ENCODE results near the gene SLC16A8. TPM values are rescaled to one million over a fixed set of nuclear protein-coding genes. Genes with fewer than 3 reads are reported as not detected.

Gene SLC16A8
- total and polyA plus RNA-seq, 2 of the 13 experiments (the other 11 are each of a cell fraction or from before 2014, with no cell fraction given), result not detected

- Histone ChIP-seq H4K20me1 (ENCODE audit: insufficient read depth, low read length) (no peaks in the 10 kb centered on the region), H3K4me1 (ENCODE audit: insufficient read depth, low read length) (no peaks in the 10 kb centered on the region), H3K79me2 (ENCODE audit: insufficient read depth, low read length) (no peaks in the 10 kb centered on the region), H3K9me3 (ENCODE audit: low read length) (no peaks in the 10 kb centered on the region), H3K9ac (ENCODE audit: insufficient read depth, low read depth, low read length) (no peak overlapping the region), H3K36me3 (replicated peaks in 1 of 2; ENCODE audit: control insufficient read depth in 1 of 2, insufficient read depth in 2 of 2, low read length in 2 of 2) (no peaks in the 10 kb centered on the region), H3K27me3 (ENCODE audit: control insufficient read depth in 1 of 2, insufficient read depth in 2 of 2, low read length in 2 of 2) (no peaks in the 10 kb centered on the region), H3K27ac (ENCODE audit: extremely low read length, insufficient read depth, low read length) (no peak overlapping the region), H3K4me2 (ENCODE audit: low read depth, low read length) (no peak overlapping the region), H2AFZ (ENCODE audit: low read length) (no peak overlapping the region), H3K4me3 (replicated peaks in 1 of 3; ENCODE audit: insufficient read depth in 1 of 3, low read depth in 2 of 3, low read length in 3 of 3) (no peak overlapping the region)
- ChIA-PET CTCF (ENCODE audit: low intra/inter-chr PET ratio, low total read pairs) (no interaction called here), POLR2A (interaction anchor here (1.1 kb wide), 1 partner anchor 9 kb away, joined by 4 read pairs; no protein-coding TSS in a partner anchor)
- ATAC-seq, result no peak
- WGBS (ENCODE audit: low lambda C conversion rate), result 85% methylated on average over 18 of the region's 28 CpGs
- DNase-seq (ENCODE audit: low spot score), result no peak
- no TSS peak for BruUV-seq (replicated peaks)
- intact Hi-C loops (cut with micrococcal nuclease; ENCODE audit: unreplicated experiment) (no loop called here), in situ Hi-C loops (cut with HindIII; ENCODE audit: extremely low pct_ligation_motif_present, low pct_unique_long_range_greater_than_20kb) (no loop called here)
- TF ChIP-seq PRDM15 (CRISPR knock-in tag; IDR thresholded peaks at IDR 0.05) (no peak), ZNF75D (CRISPR knock-in tag; IDR thresholded peaks at IDR 0.05; ENCODE audit: borderline replicate concordance) (no peak), PRMT3 (CRISPR knock-in tag; IDR thresholded peaks at IDR 0.05; ENCODE audit: borderline replicate concordance, low read depth) (no peak), KLF12 (CRISPR knock-in tag; IDR thresholded peaks at IDR 0.05; ENCODE audit: borderline replicate concordance) (no peak), PLSCR1 (CRISPR knock-in tag; IDR thresholded peaks at IDR 0.05; ENCODE audit: borderline replicate concordance) (no peak), NFIB (CRISPR knock-in tag; IDR thresholded peaks at IDR 0.05; ENCODE audit: borderline replicate concordance) (no peak), RFXAP (CRISPR knock-in tag; IDR thresholded peaks at IDR 0.05; ENCODE audit: borderline replicate concordance) (no peak), ZNF382 (CRISPR knock-in tag; IDR thresholded peaks at IDR 0.05; ENCODE audit: borderline replicate concordance) (no peak), SAFB2 (CRISPR knock-in tag; IDR thresholded peaks at IDR 0.05; ENCODE audit: borderline replicate concordance, low read depth) (no peak), GPN1 (CRISPR knock-in tag; IDR thresholded peaks at IDR 0.05; ENCODE audit: borderline replicate concordance) (no peak), SMARCC2 (IDR thresholded peaks at IDR 0.05) (no peak), ASH2L (IDR thresholded peaks at IDR 0.05; ENCODE audit: insufficient read length, low read depth, low read length) (no peak), ZNF510 (CRISPR knock-in tag; IDR thresholded peaks at IDR 0.05; ENCODE audit: low read depth) (no peak), HDAC1 (CRISPR knock-in tag; IDR thresholded peaks at IDR 0.05) (no peak), FOSL1 (CRISPR knock-in tag; IDR thresholded peaks at IDR 0.05; ENCODE audit: borderline replicate concordance) (no peak), MED8 (CRISPR knock-in tag; IDR thresholded peaks at IDR 0.05; ENCODE audit: insufficient replicate concordance) (no peak), PHF20 (CRISPR knock-in tag; IDR thresholded peaks at IDR 0.05) (no peak)
- no peak for FAIRE-seq
Observed at GRCh38 chr22:38120359-38121110, 36.6 kb upstream of the SLC16A8 start.
